Astrocyte (in vitro differentiated cells and primary cell): ENCODE measurements around the gene TNC.

ENCODE experiments used
- EZH2 ChIP-seq: IDR thresholded peaks from 2 replicates; pipeline ENCODE4 v1.6.1; 2012; ENCODE audit warnings: mild to moderate bottlenecking, low read length, inconsistent platforms; ENCODE audit not compliant: insufficient read depth
- TF ChIP-seq, protein P1 (sequence below): IDR thresholded peaks from 2 replicates; pipeline ENCODE4 v1.5.1; 2011; ENCODE audit warnings: low read depth, mild to moderate bottlenecking, inconsistent platforms, low read length, moderate library complexity; ENCODE audit not compliant: insufficient read depth

DNA sequence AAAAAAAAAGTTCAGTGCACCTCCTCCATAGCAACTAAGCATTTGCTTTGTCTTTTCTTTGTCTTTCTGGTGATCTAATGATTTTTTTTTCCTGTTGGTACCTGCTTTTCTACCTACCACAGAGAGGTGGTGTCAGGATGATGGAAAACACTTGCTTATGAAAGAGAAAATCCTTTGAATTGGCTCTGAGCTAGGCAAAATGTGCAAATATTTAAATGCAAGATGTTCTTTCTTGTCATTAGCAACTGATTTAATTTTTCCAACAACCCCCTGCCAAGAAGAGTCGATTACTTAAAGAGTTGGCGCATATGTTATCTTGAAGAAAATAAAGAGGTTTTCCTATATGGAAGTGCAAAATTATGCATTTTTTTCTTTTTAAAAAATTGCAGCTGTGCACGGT, 37.7 kb downstream of the TNC start:
- TF ChIP-seq EZH2, result no peak
- TF ChIP-seq, protein P1, sequence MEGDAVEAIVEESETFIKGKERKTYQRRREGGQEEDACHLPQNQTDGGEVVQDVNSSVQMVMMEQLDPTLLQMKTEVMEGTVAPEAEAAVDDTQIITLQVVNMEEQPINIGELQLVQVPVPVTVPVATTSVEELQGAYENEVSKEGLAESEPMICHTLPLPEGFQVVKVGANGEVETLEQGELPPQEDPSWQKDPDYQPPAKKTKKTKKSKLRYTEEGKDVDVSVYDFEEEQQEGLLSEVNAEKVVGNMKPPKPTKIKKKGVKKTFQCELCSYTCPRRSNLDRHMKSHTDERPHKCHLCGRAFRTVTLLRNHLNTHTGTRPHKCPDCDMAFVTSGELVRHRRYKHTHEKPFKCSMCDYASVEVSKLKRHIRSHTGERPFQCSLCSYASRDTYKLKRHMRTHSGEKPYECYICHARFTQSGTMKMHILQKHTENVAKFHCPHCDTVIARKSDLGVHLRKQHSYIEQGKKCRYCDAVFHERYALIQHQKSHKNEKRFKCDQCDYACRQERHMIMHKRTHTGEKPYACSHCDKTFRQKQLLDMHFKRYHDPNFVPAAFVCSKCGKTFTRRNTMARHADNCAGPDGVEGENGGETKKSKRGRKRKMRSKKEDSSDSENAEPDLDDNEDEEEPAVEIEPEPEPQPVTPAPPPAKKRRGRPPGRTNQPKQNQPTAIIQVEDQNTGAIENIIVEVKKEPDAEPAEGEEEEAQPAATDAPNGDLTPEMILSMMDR, result no peak
